Measurements from ENCODE around the gene RAPSN.
"Not testable (repeated sequence)": the region's sequence is repeated elsewhere in the genome, so short reads cannot be mapped to it uniquely, and the experiment has no call there.

Gene RAPSN

GRCh38 chr11:47464483-47464882 lies 15.5 kb upstream of the RAPSN start:
- peak; percentile 16 for DNase-seq

GRCh38 chr11:47461876-47462275 lies 12.9 kb upstream of the RAPSN start:
- DNase-seq = no peak

- no peak for DNase-seq
Observed at GRCh38 chr11:47460571-47461235, 11.8 kb upstream of the RAPSN start.

- not testable (repeated sequence) for DNase-seq
Observed at GRCh38 chr11:47454258-47454671, 5.3 kb upstream of the RAPSN start.

- no peak for DNase-seq
Observed at GRCh38 chr11:47453365-47453764, 4.4 kb upstream of the RAPSN start.

- DNase-seq = no peak
Observed at GRCh38 chr11:47451990-47452389, 3.1 kb upstream of the RAPSN start.

GRCh38 chr11:47451436-47451835 lies 2.5 kb upstream of the RAPSN start:
- no peak for DNase-seq

GRCh38 chr11:47449541-47449940 lies 605 bp upstream of the RAPSN start:
- no peak for DNase-seq

GRCh38 chr11:47447906-47448305 lies 1.0 kb downstream of the RAPSN start:
- no peak for DNase-seq

GRCh38 chr11:47446833-47447232 lies 2.1 kb downstream of the RAPSN start:
- no peak for DNase-seq

GRCh38 chr11:47445840-47446239 lies 3.1 kb downstream of the RAPSN start:
- DNase-seq = no peak

GRCh38 chr11:47443817-47444216 lies 5.1 kb downstream of the RAPSN start:
- no peak for DNase-seq

- no peak for DNase-seq
Observed at GRCh38 chr11:47443028-47443700, 5.8 kb downstream of the RAPSN start.

GRCh38 chr11:47442514-47442913 lies 6.4 kb downstream of the RAPSN start:
- no peak for DNase-seq

- DNase-seq = no peak
Observed at GRCh38 chr11:47441421-47441820, 7.5 kb downstream of the RAPSN start.

GRCh38 chr11:47440054-47440476 lies 8.9 kb downstream of the RAPSN start:
- DNase-seq = no peak

GRCh38 chr11:47438721-47439120 lies 10.2 kb downstream of the RAPSN start:
- DNase-seq = no peak

- DNase-seq = no peak
Observed at GRCh38 chr11:47437746-47438418, 11.1 kb downstream of the RAPSN start.

GRCh38 chr11:47437218-47437745 lies 11.7 kb downstream of the RAPSN start:
- no peak for DNase-seq

- no peak for DNase-seq
Observed at GRCh38 chr11:47436726-47437125, 12.2 kb downstream of the RAPSN start.

GRCh38 chr11:47435687-47436086 lies 13.2 kb downstream of the RAPSN start:
- DNase-seq = no peak

- no peak for DNase-seq
Observed at GRCh38 chr11:47434011-47434786, 14.7 kb downstream of the RAPSN start.

GRCh38 chr11:47433157-47433556 lies 15.8 kb downstream of the RAPSN start:
- DNase-seq = no peak

All from NCI-H1417 treated with DMSO at 0.1 percent for 48 hours (cell line).